Epithelial cell of esophagus (primary cell): ENCODE measurements around the gene BGN.

Experiments used
- DNase-seq: peaks from one replicate; pipeline ENCODE4 v3.0.0; 2010; ENCODE audit warnings: low read depth
- H3K4me3 ChIP-seq: 2 replicates; pipeline ENCODE4 v1.5.1; 2011; ENCODE audit warnings: mild to moderate bottlenecking, low read length, control low read depth
- TF ChIP-seq, protein P1 (sequence below): IDR thresholded peaks from 2 replicates; pipeline ENCODE4 v1.5.1; 2011; ENCODE audit warnings: low read depth, mild to moderate bottlenecking, low read length, control low read depth, inconsistent platforms; ENCODE audit not compliant: insufficient read depth; ENCODE audit errors: missing control alignments

BGN gene

GRCh38 chrX:153546386-153546785 is 51.6 kb downstream of the BGN start:
- no peak for DNase-seq
- TF ChIP-seq, protein P1, sequence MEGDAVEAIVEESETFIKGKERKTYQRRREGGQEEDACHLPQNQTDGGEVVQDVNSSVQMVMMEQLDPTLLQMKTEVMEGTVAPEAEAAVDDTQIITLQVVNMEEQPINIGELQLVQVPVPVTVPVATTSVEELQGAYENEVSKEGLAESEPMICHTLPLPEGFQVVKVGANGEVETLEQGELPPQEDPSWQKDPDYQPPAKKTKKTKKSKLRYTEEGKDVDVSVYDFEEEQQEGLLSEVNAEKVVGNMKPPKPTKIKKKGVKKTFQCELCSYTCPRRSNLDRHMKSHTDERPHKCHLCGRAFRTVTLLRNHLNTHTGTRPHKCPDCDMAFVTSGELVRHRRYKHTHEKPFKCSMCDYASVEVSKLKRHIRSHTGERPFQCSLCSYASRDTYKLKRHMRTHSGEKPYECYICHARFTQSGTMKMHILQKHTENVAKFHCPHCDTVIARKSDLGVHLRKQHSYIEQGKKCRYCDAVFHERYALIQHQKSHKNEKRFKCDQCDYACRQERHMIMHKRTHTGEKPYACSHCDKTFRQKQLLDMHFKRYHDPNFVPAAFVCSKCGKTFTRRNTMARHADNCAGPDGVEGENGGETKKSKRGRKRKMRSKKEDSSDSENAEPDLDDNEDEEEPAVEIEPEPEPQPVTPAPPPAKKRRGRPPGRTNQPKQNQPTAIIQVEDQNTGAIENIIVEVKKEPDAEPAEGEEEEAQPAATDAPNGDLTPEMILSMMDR = no peak

DNA sequence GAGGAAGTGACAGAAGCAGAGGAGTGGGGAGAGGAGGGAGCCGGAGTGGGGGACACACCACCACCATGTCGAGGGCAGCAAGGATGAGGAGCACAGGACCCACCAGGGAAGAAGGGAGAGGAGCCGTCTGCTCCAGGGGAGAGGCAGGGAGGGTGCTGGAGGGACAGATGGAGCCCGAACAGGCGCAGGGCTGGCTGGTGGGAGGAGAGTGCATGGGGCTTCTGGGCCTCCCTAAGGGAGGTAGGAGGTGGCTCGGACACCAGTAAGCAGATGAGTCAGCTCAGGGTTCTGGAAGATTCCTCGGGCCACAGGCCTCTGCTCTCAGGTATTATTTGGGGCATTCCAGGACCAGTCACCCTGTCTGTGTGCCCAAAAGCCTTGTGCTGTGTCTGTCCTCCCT is 52.4 kb downstream of the BGN start:
- no peak overlapping the region for H3K4me3 ChIP-seq
- TF ChIP-seq, protein P1 = no peak
- DNase-seq = no peak

More at GRCh38 chrX:153546386-153546785, 51.6 kb downstream of the BGN start:
- no peak overlapping the region for H3K4me3 ChIP-seq

DNA sequence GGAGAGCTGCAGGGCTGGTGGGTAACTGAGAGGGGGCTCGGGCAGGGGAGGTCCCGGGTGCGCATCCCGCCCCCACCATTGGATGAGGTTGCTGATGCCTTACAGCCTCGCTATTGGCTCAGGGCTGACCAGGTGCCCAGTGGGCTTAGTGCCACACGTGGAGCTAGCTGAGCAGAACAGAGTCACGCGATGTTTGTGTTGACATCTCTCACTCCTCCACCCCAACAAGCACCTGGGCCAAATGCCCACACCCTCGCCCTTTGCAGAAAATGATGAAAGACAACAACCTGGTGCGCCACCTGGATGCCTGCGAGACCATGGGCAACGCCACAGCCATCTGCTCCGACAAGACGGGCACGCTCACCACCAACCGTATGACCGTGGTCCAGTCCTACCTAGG is 54.5 kb downstream of the BGN start:
- no peak for DNase-seq
- TF ChIP-seq, protein P1 = no peak
- H3K4me3 ChIP-seq = no peak overlapping the region

DNA sequence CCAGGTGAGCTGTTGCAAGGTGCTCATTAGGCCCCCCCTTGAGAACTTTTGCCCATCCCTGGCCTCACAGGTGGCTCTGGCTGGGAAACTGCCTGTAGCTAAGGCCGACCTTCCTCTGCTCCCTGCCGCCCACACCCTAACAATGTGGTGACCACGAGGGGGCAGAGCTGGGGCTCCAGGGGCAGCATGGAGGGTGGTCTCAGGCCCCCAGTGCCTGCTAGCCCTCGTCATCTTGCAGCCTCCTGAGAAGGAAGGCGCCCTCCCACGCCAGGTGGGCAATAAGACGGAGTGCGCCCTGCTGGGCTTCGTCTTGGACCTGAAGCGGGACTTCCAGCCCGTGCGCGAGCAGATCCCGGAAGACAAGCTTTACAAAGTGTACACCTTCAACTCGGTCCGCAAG is 55.0 kb downstream of the BGN start:
- TF ChIP-seq, protein P1 = no peak
- DNase-seq = no peak
- H3K4me3 ChIP-seq = no peak overlapping the region

DNA sequence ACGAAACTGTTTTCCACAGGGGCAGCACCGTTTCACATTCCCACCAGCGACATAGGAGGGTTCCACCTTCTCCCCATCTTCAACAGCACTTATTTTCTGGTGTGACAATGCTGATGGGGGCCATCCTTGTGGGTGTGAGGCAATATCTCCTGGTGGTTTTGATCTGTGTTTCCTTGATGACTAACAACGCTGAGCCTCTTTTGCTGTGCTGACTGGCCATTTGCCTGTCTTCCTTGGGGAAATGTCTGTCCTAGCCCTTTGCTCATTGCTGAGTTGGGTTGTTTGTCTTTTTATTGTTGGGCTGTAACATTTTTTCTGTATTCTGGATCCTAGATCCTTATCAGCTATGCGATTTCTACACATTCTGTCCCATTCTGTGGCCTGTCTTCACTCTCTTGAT is 56.4 kb downstream of the BGN start:
- H3K4me3 ChIP-seq = no peak overlapping the region
- peak; percentile 37 for DNase-seq
- TF ChIP-seq, protein P1 = no peak

DNA sequence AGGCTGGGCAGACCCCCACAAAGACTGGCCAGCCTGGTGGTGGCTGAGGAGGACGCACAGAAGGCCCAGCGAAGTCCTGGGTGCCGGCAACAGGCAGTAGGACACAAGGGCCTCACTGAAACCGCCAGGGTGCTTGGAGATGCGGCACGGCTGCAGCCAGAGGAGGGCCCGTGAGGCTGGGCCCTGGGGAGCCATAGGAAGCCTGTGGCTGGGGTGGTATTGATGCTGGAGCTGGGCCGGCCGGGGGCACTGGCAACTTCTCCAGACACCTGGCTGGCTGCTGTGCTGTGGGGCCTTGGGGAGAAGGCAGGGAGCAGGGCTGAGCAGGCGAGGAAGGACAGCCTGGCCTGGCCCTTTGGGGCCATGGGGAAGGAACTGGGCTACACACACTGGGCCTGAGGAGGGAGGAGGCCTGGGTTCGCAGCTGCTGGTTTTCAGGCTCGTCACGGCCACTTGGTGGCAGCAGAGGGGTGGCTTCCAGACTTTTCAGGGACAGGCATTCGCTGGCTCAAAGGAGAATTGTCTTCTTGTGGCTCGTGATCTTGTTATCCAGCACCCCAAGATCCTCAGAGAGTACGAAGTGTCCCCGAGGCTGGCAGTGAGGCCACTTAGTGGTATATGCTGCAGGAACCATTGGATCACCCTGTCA is 59.9 kb downstream of the BGN start:
- TF ChIP-seq, protein P1 = peak; percentile 67
- DNase-seq = peak; percentile 59
- no peak overlapping the region for H3K4me3 ChIP-seq

DNA sequence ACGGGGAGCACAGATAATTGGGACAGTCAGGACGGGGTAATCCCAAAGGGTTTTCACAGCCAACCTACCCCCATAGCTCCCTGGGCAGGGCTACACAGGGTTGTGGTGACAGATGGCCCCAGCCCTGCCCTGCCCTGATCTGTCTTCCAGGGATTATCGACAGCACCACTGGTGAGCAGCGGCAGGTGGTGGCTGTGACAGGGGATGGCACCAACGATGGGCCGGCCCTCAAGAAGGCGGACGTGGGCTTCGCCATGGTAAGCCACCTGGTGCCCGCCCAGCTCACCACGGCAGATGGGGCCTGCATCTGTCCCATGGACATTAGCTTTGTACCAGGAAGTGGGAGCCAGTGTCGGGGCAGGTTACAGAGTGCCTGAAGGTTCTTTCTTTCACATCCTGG is 62.0 kb downstream of the BGN start:
- DNase-seq = no peak
- TF ChIP-seq, protein P1 = no peak

More for the DNA sequence above, 62.0 kb downstream of the BGN start:
- H3K4me3 ChIP-seq = no peak overlapping the region
